Stimulated activated CD4-positive, alpha-beta T cell treated with anti-CD3 and anti-CD28 coated beads, Interleukin-2, amount 100 ng/mL, for 24 hours (primary cell): ENCODE measurements around the gene FIGLA.
A peak's percentile ranks its signal among the peaks of the same experiment; 100 is the strongest.

Source experiments
- DNase-seq, 2 donors: peaks; one replicate each; pipeline ENCODE4 v3.0.0-alpha.2; 2020

FIGLA gene

GRCh38 chr2:70790136-70790828 is at the start of gene FIGLA:
FIGLA (minus strand) TSS chr2:70790643; CDS start chr2:70790638, 5 bp downstream.
- DNase-seq: peak in 1 of 2 donors; percentile 4

GRCh38 chr2:70837980-70838925 is 47.8 kb upstream of the FIGLA start:
- DNase-seq: no peak

GRCh38 chr2:70835643-70836042 is 45.2 kb upstream of the FIGLA start, which contains the start of gene CD207:
CD207 (minus strand) TSS chr2:70835816; CDS start chr2:70835776, 40 bp downstream.
- no peak for DNase-seq

- DNase-seq: no peak
These were observed 44.4 kb upstream of the FIGLA start for GRCh38 chr2:70834881-70835280.

GRCh38 chr2:70834106-70834505 is 43.7 kb upstream of the FIGLA start:
- DNase-seq: no peak

- DNase-seq: no peak
These were observed 42.8 kb upstream of the FIGLA start for GRCh38 chr2:70833246-70833645.

- DNase-seq: no peak
These were observed 41.9 kb upstream of the FIGLA start for GRCh38 chr2:70832386-70832785.

- DNase-seq: no peak
These were observed 41.4 kb upstream of the FIGLA start for GRCh38 chr2:70831861-70832260.

- no peak for DNase-seq
These were observed 39.9 kb upstream of the FIGLA start for GRCh38 chr2:70830366-70830765.

- no peak for DNase-seq
These were observed 39.5 kb upstream of the FIGLA start for GRCh38 chr2:70829916-70830315.

GRCh38 chr2:70828914-70829824 is 38.7 kb upstream of the FIGLA start:
- no peak for DNase-seq

GRCh38 chr2:70828115-70828514 is 37.7 kb upstream of the FIGLA start:
- no peak for DNase-seq

- DNase-seq: no peak
These were observed 36.9 kb upstream of the FIGLA start for GRCh38 chr2:70827388-70827787.

GRCh38 chr2:70826696-70827350 is 36.4 kb upstream of the FIGLA start:
- no peak for DNase-seq

GRCh38 chr2:70823249-70823648 is 32.8 kb upstream of the FIGLA start:
- no peak for DNase-seq

- DNase-seq: no peak
These were observed 32.4 kb upstream of the FIGLA start for GRCh38 chr2:70822843-70823242.

- no peak for DNase-seq
These were observed 30.1 kb upstream of the FIGLA start, which contains the start of gene CLEC4F for GRCh38 chr2:70820499-70820898. CLEC4F (minus strand) TSS chr2:70820599; CDS start chr2:70820523, 76 bp downstream.

- no peak for DNase-seq
These were observed 27.0 kb upstream of the FIGLA start for GRCh38 chr2:70817284-70817954.

GRCh38 chr2:70816726-70817125 is 26.3 kb upstream of the FIGLA start:
- DNase-seq: no peak

GRCh38 chr2:70808983-70809958 is 18.8 kb upstream of the FIGLA start:
- no peak for DNase-seq

GRCh38 chr2:70807828-70808118 is 17.3 kb upstream of the FIGLA start:
- no peak for DNase-seq
